GM23338 (cell line): ENCODE results near the gene CDK10.

ENCODE experiments used
- CREB1 ChIP-seq: fragments of 250-450 bp; sonication (Bioruptor Pico); IDR thresholded peaks from 2 replicates; pipeline ENCODE4 v1.5.0; 2020; ENCODE audit warnings: low read depth, mild to moderate bottlenecking, moderate library complexity
- CTCF ChIP-seq, 2 experiments: fragments of 200-600 bp in 1 of 2; sonication (generic) in 1 of 2; conservative IDR thresholded peaks; 2 replicates each; pipeline versions ENCODE4 v1.5.1 to v1.6.1; 2016 to 2017; ENCODE audit warnings: antibody characterized with exemption in 2 of 2, low read depth in 2 of 2, mild to moderate bottlenecking in 2 of 2, moderate library complexity in 1 of 2
- ETS1 ChIP-seq: IDR thresholded peaks from 2 replicates; pipeline ENCODE4 v1.6.1; 2016; ENCODE audit warnings: antibody characterized with exemption
- EZH2 ChIP-seq: fragments of 200-600 bp; sonication (generic); IDR thresholded peaks from one replicate; pipeline ENCODE4 v1.8.0; 2017; ENCODE audit warnings: antibody characterized with exemption, mild to moderate bottlenecking, low read depth; ENCODE audit not compliant: unreplicated experiment
- EZH2phosphoT487 ChIP-seq: fragments of 200-600 bp; sonication (generic); IDR thresholded peaks from one replicate; pipeline ENCODE4 v1.8.1; 2018; ENCODE audit warnings: antibody characterized with exemption; ENCODE audit not compliant: unreplicated experiment
- NANOG ChIP-seq: IDR thresholded peaks from 2 replicates; pipeline ENCODE4 v1.6.1; 2016; ENCODE audit warnings: antibody characterized with exemption, borderline replicate concordance
- POLR2AphosphoS5 ChIP-seq: IDR thresholded peaks from 2 replicates; pipeline ENCODE4 v1.6.1; 2016; ENCODE audit warnings: antibody characterized with exemption, low read depth
- REST ChIP-seq: IDR thresholded peaks from one replicate; pipeline ENCODE4 v1.6.1; 2018; ENCODE audit warnings: antibody characterized with exemption; ENCODE audit not compliant: unreplicated experiment
- STAT1 ChIP-seq: IDR thresholded peaks from one replicate; pipeline ENCODE4 v1.6.1; 2016; ENCODE audit warnings: antibody characterized with exemption; ENCODE audit not compliant: unreplicated experiment
- ZNF331 ChIP-seq: fragments of 250-450 bp; sonication (Bioruptor Pico); IDR thresholded peaks from 2 replicates; pipeline ENCODE4 v1.5.0; 2020; ENCODE audit warnings: low read depth, mild to moderate bottlenecking, moderate library complexity
- ZNF462 ChIP-seq: fragments of 250-450 bp; sonication (Bioruptor Pico); IDR thresholded peaks from 2 replicates; pipeline ENCODE4 v1.5.0; 2020; ENCODE audit warnings: mild to moderate bottlenecking, moderate library complexity

GRCh38 chr16:89656435-89657121 is 29.9 kb upstream of the CDK10 start:
- TF ChIP-seq EZH2: no peak
- TF ChIP-seq CTCF (conservative IDR thresholded peaks at IDR 0.05; ENCODE audit: low read depth in 2 of 2): no peak
- no peak for TF ChIP-seq EZH2phosphoT487
- TF ChIP-seq POLR2AphosphoS5: no peak
- no peak for TF ChIP-seq CREB1 (CRISPR knock-in tag)
- TF ChIP-seq REST: no peak
- no peak for TF ChIP-seq ZNF331 (CRISPR knock-in tag)
- TF ChIP-seq STAT1: no peak
- TF ChIP-seq NANOG: no peak
- no peak for TF ChIP-seq ETS1
- TF ChIP-seq ZNF462: no peak
